PC-9 (cell line): ENCODE data around the gene IMMT.

Source experiments
- EZH2 ChIP-seq: fragments of 200-600 bp; sonication (generic); IDR thresholded peaks from 2 replicates; pipeline ENCODE4 v1.8.0; 2017; ENCODE audit warnings: antibody characterized with exemption, low read depth
- TF ChIP-seq, protein P1 (sequence below): fragments of 200-600 bp; sonication (generic); conservative IDR thresholded peaks from 2 replicates; pipeline ENCODE4 v1.6.1; 2017; ENCODE audit warnings: mixed run types, antibody characterized with exemption, mild to moderate bottlenecking, moderate library complexity

GRCh38 chr2:86124683-86125082, 70.6 kb downstream of the IMMT start:
- TF ChIP-seq, protein P1, sequence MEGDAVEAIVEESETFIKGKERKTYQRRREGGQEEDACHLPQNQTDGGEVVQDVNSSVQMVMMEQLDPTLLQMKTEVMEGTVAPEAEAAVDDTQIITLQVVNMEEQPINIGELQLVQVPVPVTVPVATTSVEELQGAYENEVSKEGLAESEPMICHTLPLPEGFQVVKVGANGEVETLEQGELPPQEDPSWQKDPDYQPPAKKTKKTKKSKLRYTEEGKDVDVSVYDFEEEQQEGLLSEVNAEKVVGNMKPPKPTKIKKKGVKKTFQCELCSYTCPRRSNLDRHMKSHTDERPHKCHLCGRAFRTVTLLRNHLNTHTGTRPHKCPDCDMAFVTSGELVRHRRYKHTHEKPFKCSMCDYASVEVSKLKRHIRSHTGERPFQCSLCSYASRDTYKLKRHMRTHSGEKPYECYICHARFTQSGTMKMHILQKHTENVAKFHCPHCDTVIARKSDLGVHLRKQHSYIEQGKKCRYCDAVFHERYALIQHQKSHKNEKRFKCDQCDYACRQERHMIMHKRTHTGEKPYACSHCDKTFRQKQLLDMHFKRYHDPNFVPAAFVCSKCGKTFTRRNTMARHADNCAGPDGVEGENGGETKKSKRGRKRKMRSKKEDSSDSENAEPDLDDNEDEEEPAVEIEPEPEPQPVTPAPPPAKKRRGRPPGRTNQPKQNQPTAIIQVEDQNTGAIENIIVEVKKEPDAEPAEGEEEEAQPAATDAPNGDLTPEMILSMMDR, result no peak
- TF ChIP-seq EZH2, result no peak
